HEK293 (cell line): ENCODE measurements around the gene AFP.

ENCODE experiments used
- CTCF ChIA-PET: fragments of 350-600 bp; formaldehyde crosslinking; extraction: SDS; loops from one replicate; lab custom pipeline; 2021; ENCODE audit warnings: antibody characterized with exemption; lab: Yijun Ruan, JAX
- POLR2A ChIA-PET: fragments of 300-600 bp; formaldehyde crosslinking; extraction: SDS; loops from one replicate; lab custom pipeline; 2020; ENCODE audit warnings: antibody characterized with exemption, inconsistent platforms; lab: Yijun Ruan, JAX
- H3K27ac ChIP-seq: fragments of 200-500 bp; sonication (Bioruptor generic); 2 replicates; pipeline ENCODE4 v1.5.1; 2014; ENCODE audit warnings: low read depth, low read length, control low read depth, inconsistent platforms; ENCODE audit errors: extremely low read depth
- H3K36me3 ChIP-seq, 2 experiments: fragments of 200-500 bp in 1 of 2; sonication (Bioruptor generic) in 1 of 2; 1 replicate in 1 of 2; 2 replicates in 1 of 2; pipeline ENCODE4 v1.5.1; 2014 to 2017; ENCODE audit warnings: inconsistent platforms in 2 of 2, low read length in 2 of 2; ENCODE audit not compliant: control insufficient read depth in 2 of 2, insufficient read depth in 1 of 2
- H3K4me1 ChIP-seq: fragments of 200-500 bp; sonication (Bioruptor generic); 2 replicates; pipeline ENCODE4 v1.5.1; 2014; ENCODE audit warnings: mild to moderate bottlenecking, low read length, inconsistent platforms; ENCODE audit not compliant: control insufficient read depth, insufficient read depth
- H3K4me3 ChIP-seq: 2 replicates; pipeline ENCODE4 v1.5.1; 2011; ENCODE audit warnings: low read depth, mild to moderate bottlenecking, control low read depth, low read length, moderate library complexity
- H3K9me3 ChIP-seq: fragments of 200-500 bp; sonication (Bioruptor generic); 2 replicates; pipeline ENCODE4 v1.5.1; 2014; ENCODE audit warnings: low read depth, low read length, inconsistent platforms; ENCODE audit not compliant: control insufficient read depth, insufficient read depth
- AEBP2 ChIP-seq: fragments of 450-650 bp; formaldehyde crosslinking; IDR thresholded peaks from 2 replicates; pipeline ENCODE4 v1.5.1; 2016; ENCODE audit warnings: missing biosample characterization, missing genetic modification characterization, borderline replicate concordance
- BCL11A ChIP-seq: fragments of 450-650 bp; formaldehyde crosslinking; IDR thresholded peaks from 2 replicates; pipeline ENCODE4 v1.5.1; 2016; ENCODE audit warnings: low read depth, missing biosample characterization, missing genetic modification characterization
- KLF10 ChIP-seq: fragments of 450-650 bp; IDR thresholded peaks from 2 replicates; pipeline ENCODE4 v1.5.1; 2018; ENCODE audit warnings: missing biosample characterization, mild to moderate bottlenecking, missing genetic modification characterization
- SP2 ChIP-seq: fragments of 450-650 bp; formaldehyde crosslinking; IDR thresholded peaks from 2 replicates; pipeline ENCODE4 v1.5.1; 2016; ENCODE audit warnings: missing biosample characterization, missing genetic modification characterization
- ZBTB10 ChIP-seq: fragments of 450-650 bp; formaldehyde crosslinking; IDR thresholded peaks from 2 replicates; pipeline ENCODE4 v1.5.1; 2016; ENCODE audit warnings: missing biosample characterization, missing genetic modification characterization
- ZBTB26 ChIP-seq: fragments of 450-650 bp; formaldehyde crosslinking; optimal IDR thresholded peaks from 2 replicates; pipeline ENCODE3; 2016; ENCODE audit warnings: missing biosample characterization, mild to moderate bottlenecking, missing genetic modification characterization
- ZFP69B ChIP-seq: fragments of 450-650 bp; formaldehyde crosslinking; IDR thresholded peaks from 2 replicates; pipeline ENCODE4 v1.5.1; 2016; ENCODE audit warnings: missing biosample characterization, missing genetic modification characterization
- ZNF169 ChIP-seq: fragments of 450-650 bp; formaldehyde crosslinking; IDR thresholded peaks from 2 replicates; pipeline ENCODE4 v1.5.1; 2016; ENCODE audit warnings: missing biosample characterization, missing genetic modification characterization
- ZNF18 ChIP-seq: fragments of 450-650 bp; formaldehyde crosslinking; IDR thresholded peaks from 2 replicates; pipeline ENCODE4 v1.5.1; 2016; ENCODE audit warnings: missing biosample characterization, missing genetic modification characterization
- ZNF19 ChIP-seq: fragments of 450-650 bp; formaldehyde crosslinking; IDR thresholded peaks from 2 replicates; pipeline ENCODE4; 2016; ENCODE audit warnings: missing biosample characterization, missing genetic modification characterization, low read depth
- ZNF513 ChIP-seq: fragments of 450-650 bp; IDR thresholded peaks from 2 replicates; pipeline ENCODE4 v1.5.1; 2018; ENCODE audit warnings: missing biosample characterization, missing genetic modification characterization
- ZNF514 ChIP-seq: fragments of 450-650 bp; formaldehyde crosslinking; IDR thresholded peaks from 2 replicates; pipeline ENCODE4 v1.5.1; 2016; ENCODE audit warnings: missing biosample characterization, missing genetic modification characterization
- ZNF626 ChIP-seq: fragments of 450-650 bp; sonication (Bioruptor Pico); formaldehyde crosslinking; IDR thresholded peaks from 2 replicates; pipeline ENCODE4 v1.5.1; 2018; ENCODE audit warnings: missing biosample characterization, missing genetic modification characterization, inconsistent platforms
- ZNF670 ChIP-seq: fragments of 450-650 bp; formaldehyde crosslinking; IDR thresholded peaks from 2 replicates; pipeline ENCODE4 v1.5.1; 2016; ENCODE audit warnings: missing biosample characterization, missing genetic modification characterization, low read depth
- ZNF792 ChIP-seq: fragments of 450-650 bp; formaldehyde crosslinking; IDR thresholded peaks from 2 replicates; pipeline ENCODE4 v1.5.1; 2016; ENCODE audit warnings: missing biosample characterization, missing genetic modification characterization

Gene AFP

GRCh38 chr4:73440653-73441052 lies 4.6 kb downstream of the AFP start:
- POLR2A ChIA-PET = no interaction called here

More at GRCh38 chr4:73440653-73441052, 4.6 kb downstream of the AFP start:
- CTCF ChIA-PET = interaction anchor here (0.7 kb wide), 1 partner anchor 213 kb away, joined by 4 read pairs; no protein-coding TSS in a partner anchor
- Histone ChIP-seq H3K4me3 (no peak overlapping the region), H3K9me3 (no peaks in the 10 kb centered on the region), H3K36me3 (no peaks in the 10 kb centered on the region), H3K4me1 (no peaks in the 10 kb centered on the region), H3K27ac (no peak overlapping the region)
- TF ChIP-seq ZNF18 (tag by site-specific recombination) (no peak), SP2 (tag by site-specific recombination) (no peak), ZNF514 (tag by site-specific recombination) (no peak), BCL11A (no peak), ZNF19 (tag by site-specific recombination) (no peak), ZNF513 (no peak), ZNF670 (tag by site-specific recombination) (no peak), ZBTB10 (tag by site-specific recombination) (no peak), KLF10 (tag by site-specific recombination) (no peak), ZNF792 (tag by site-specific recombination) (no peak), ZFP69B (no peak), AEBP2 (tag by site-specific recombination) (no peak), ZNF169 (no peak), ZNF626 (no peak), ZBTB26 (tag by site-specific recombination) (no peak)
